K562 (cell line): ENCODE results near the gene LCE2C. TPM values are rescaled to one million over a fixed set of nuclear protein-coding genes. Genes with fewer than 3 reads are reported as not detected.

Source experiments
- ATAC-seq: fragments of 200-7000 bp; cut with Tn5 transposase; 3 replicates; pipeline ENCODE4 v1.9.1; 2020; ENCODE audit warnings: moderate library complexity
- BruUV-seq: library from RNA; stranded (reverse); fragments of 400-500 nt; replicated peaks from 2 replicates; lab custom pipeline; 2021; lab: Mats Ljungman, UMichigan
- CTCF ChIA-PET: fragments of 300-600 bp; formaldehyde crosslinking; extraction: SDS; loops from one replicate; lab custom pipeline; 2021; ENCODE audit warnings: low intra/inter-chr PET ratio; lab: Yijun Ruan, JAX
- POLR2A ChIA-PET: fragments of 300-600, 350-650 bp; sonication (Branson Sonifier 250); formaldehyde crosslinking; extraction: SDS; loops from one replicate; lab custom pipeline; 2021; ENCODE audit warnings: antibody characterized with exemption, inconsistent platforms; lab: Yijun Ruan, JAX
- DNase-seq, 4 experiments: peaks; one replicate each; pipeline versions ENCODE4 v3.0.0 to v3.0.0-alpha.2; 2011 to 2018; ENCODE audit warnings: low spot score in 3 of 4, mixed read lengths in 3 of 4; ENCODE audit errors: extremely low read depth in 1 of 4
- FAIRE-seq: peaks from 2 replicates; lab custom pipeline; 2011; peaks lifted over from hg19 to GRCh38; lab: Jason Lieb, UNC
- H2AFZ ChIP-seq: 2 replicates; pipeline ENCODE4 v1.6.0; 2011; ENCODE audit warnings: low read depth, low read length, control low read depth, inconsistent platforms
- H3K27ac ChIP-seq: fragments of 200-600 bp; 3 replicates; pipeline ENCODE4 v1.8.0; 2011; ENCODE audit warnings: low read depth, mild to moderate bottlenecking, control low read depth, inconsistent platforms, low read length, moderate library complexity, mixed read lengths; ENCODE audit errors: extremely low read depth
- H3K27me3 ChIP-seq, 2 experiments: fragments of 300-600 bp in 1 of 2; 2 replicates in 1 of 2; 3 replicates in 1 of 2; pipeline versions ENCODE4 v1.6.0 to v1.8.0; 2011; ENCODE audit warnings: inconsistent platforms in 2 of 2, low read length in 2 of 2, mild to moderate bottlenecking in 1 of 2, mixed read lengths in 1 of 2, moderate library complexity in 1 of 2; ENCODE audit not compliant: control insufficient read depth in 2 of 2, insufficient read depth in 2 of 2
- H3K36me3 ChIP-seq: fragments of 300-600 bp; 3 replicates; pipeline ENCODE4 v1.8.0; 2011; ENCODE audit warnings: mild to moderate bottlenecking, low read length, inconsistent platforms; ENCODE audit not compliant: control insufficient read depth, insufficient read depth
- H3K4me1 ChIP-seq, 2 experiments: fragments of 200-600 bp in 1 of 2; replicated peaks in 1 of 2; 2 replicates in 1 of 2; 3 replicates in 1 of 2; pipeline versions ENCODE4 v1.5.1 to v1.8.0; 2011; ENCODE audit warnings: inconsistent platforms in 2 of 2, low read length in 2 of 2, mild to moderate bottlenecking in 1 of 2, mixed read lengths in 1 of 2, moderate library complexity in 1 of 2; ENCODE audit not compliant: control insufficient read depth in 2 of 2, insufficient read depth in 2 of 2
- H3K4me2 ChIP-seq: 2 replicates; pipeline ENCODE4 v1.6.1; 2011; ENCODE audit warnings: low read length, control low read depth, inconsistent platforms, mixed read lengths; ENCODE audit not compliant: insufficient read depth
- H3K4me3 ChIP-seq: fragments of 200-600 bp; sonication (generic), shearing (Covaris generic); 2 replicates; pipeline ENCODE4 v1.5.1; 2016; ENCODE audit warnings: control low read depth, inconsistent platforms
- H3K79me2 ChIP-seq: fragments of 200-600 bp; 3 replicates; pipeline ENCODE4 v1.8.0; 2011; ENCODE audit warnings: low read length, inconsistent platforms; ENCODE audit not compliant: control insufficient read depth, insufficient read depth
- H3K9ac ChIP-seq, 2 experiments: 2 replicates each; pipeline versions ENCODE4 v1.6.0 to v1.6.1; 2011; ENCODE audit warnings: low read depth in 2 of 2, low read length in 2 of 2, control low read depth in 1 of 2, inconsistent platforms in 1 of 2, mild to moderate bottlenecking in 1 of 2, mixed read lengths in 1 of 2; ENCODE audit not compliant: insufficient read depth in 1 of 2
- H3K9me1 ChIP-seq: one replicate; pipeline ENCODE4 v1.6.0; 2011; ENCODE audit warnings: inconsistent platforms, mild to moderate bottlenecking, low read length, moderate library complexity; ENCODE audit not compliant: control insufficient read depth, insufficient read depth
- H3K9me3 ChIP-seq: replicated peaks from 2 replicates; pipeline ENCODE4 v1.5.1; 2011; ENCODE audit warnings: low read depth, low read length, inconsistent platforms; ENCODE audit not compliant: control insufficient read depth, insufficient read depth
- H4K20me1 ChIP-seq: replicated peaks from 2 replicates; pipeline ENCODE4 v1.6.1; 2011; ENCODE audit warnings: low read length, inconsistent platforms, mixed read lengths; ENCODE audit not compliant: control insufficient read depth, insufficient read depth
- BDP1 ChIP-seq: IDR thresholded peaks from 3 replicates; pipeline ENCODE4 v1.6.1; 2011; ENCODE audit not compliant: insufficient read length, insufficient read depth
- FOXA3 ChIP-seq, 2 experiments: fragments of 450-650 bp in 1 of 2; sonication (generic) in 1 of 2; formaldehyde crosslinking; IDR thresholded peaks in 1 of 2; conservative IDR thresholded peaks in 1 of 2; 2 replicates each; pipeline versions ENCODE4 v1.4.0 to v1.8.0; 2020 to 2022; ENCODE audit warnings: mild to moderate bottlenecking in 2 of 2, missing genetic modification reagents in 1 of 2
- GATAD2B ChIP-seq: fragments of 450-650 bp; IDR thresholded peaks from 2 replicates; pipeline ENCODE4 v1.6.1; 2017; ENCODE audit warnings: mild to moderate bottlenecking, borderline replicate concordance
- IFI16 ChIP-seq: fragments of 250-450 bp; sonication (Bioruptor Pico); IDR thresholded peaks from 2 replicates; pipeline ENCODE4 v2.1.2; 2022; ENCODE audit warnings: mild to moderate bottlenecking, inconsistent platforms
- KLF10 ChIP-seq: fragments of 250-450 bp; sonication (Bioruptor Pico); IDR thresholded peaks from 2 replicates; pipeline ENCODE4 v1.6.1; 2021; ENCODE audit warnings: matching md5 sums
- KLF6 ChIP-seq: fragments of 250-450 bp; sonication (Bioruptor Pico); IDR thresholded peaks from 2 replicates; pipeline ENCODE4 v1.4.0; 2020; ENCODE audit warnings: mild to moderate bottlenecking, moderate library complexity, borderline replicate concordance
- MCM3 ChIP-seq: fragments of 450-650 bp; IDR thresholded peaks from 2 replicates; pipeline ENCODE4 v1.6.1; 2016
- POLR2AphosphoS2 ChIP-seq: IDR thresholded peaks from 2 replicates; pipeline ENCODE4 v1.6.1; 2012; ENCODE audit warnings: low read length, improper control_type of control experiment
- POLR3A ChIP-seq: IDR thresholded peaks from 2 replicates; pipeline ENCODE4 v1.6.1; 2011; ENCODE audit warnings: borderline replicate concordance, mild to moderate bottlenecking, moderate library complexity; ENCODE audit not compliant: insufficient read length, insufficient read depth; ENCODE audit errors: extremely low read depth
- RHOXF2B ChIP-seq: fragments of 250-450 bp; sonication (Bioruptor Pico); conservative IDR thresholded peaks from 2 replicates; pipeline ENCODE4 v1.5.1; 2021
- ZNF217 ChIP-seq: sonication (generic); formaldehyde crosslinking; IDR thresholded peaks from 2 replicates; pipeline ENCODE4 v1.8.0; 2022; ENCODE audit warnings: mild to moderate bottlenecking, missing genetic modification reagents
- ZNF696 ChIP-seq: fragments of 250-450 bp; sonication (Bioruptor Pico); conservative IDR thresholded peaks from 2 replicates; pipeline ENCODE4 v1.4.0; 2020; ENCODE audit warnings: mild to moderate bottlenecking, moderate library complexity
- ZNF778 ChIP-seq: fragments of 450-650 bp; formaldehyde crosslinking; IDR thresholded peaks from 2 replicates; pipeline ENCODE4 v1.4.0; 2020; ENCODE audit warnings: mild to moderate bottlenecking, moderate library complexity
- in situ Hi-C: fragments of 300-500 bp; cut with MboI; formaldehyde crosslinking; loops from 4 replicates; pipeline ENCODE4 v1.15.0; 2018; ENCODE audit warnings: inconsistent platforms, mixed read lengths
- intact Hi-C: fragments of 100-400 bp; cut with micrococcal nuclease; formaldehyde crosslinking; loops from 2 replicates; pipeline ENCODE4 v1.14.2; 2022
- polyA plus RNA-seq, 8 experiments: library from polyadenylated mRNA; depleted of rRNA in 4 of 8; stranded (reverse) in 5 of 8; unstranded in 3 of 8; fragments of >200 nt; fragmentation: Nextera tagmentation in 2 of 8; fragmentation: Illumina TruSeq in 1 of 8; extraction: Ambion mirVana in 2 of 8; extraction: Trizol in 1 of 8; gene quantifications; 2 replicates each; pipeline versions ENCODE4 v1.2.1 to v1.2.3, GENCODE V29; 2011 to 2014; ENCODE audit warnings: inconsistent platforms in 1 of 8, missing spikeins in 1 of 8
- total RNA-seq, 7 experiments: library from RNA; depleted of rRNA in 6 of 7; stranded (reverse); fragments of >200 nt in 6 of 7; fragmentation: Illumina TruSeq in 2 of 7; extraction: Trizol in 2 of 7; gene quantifications; 2 replicates each; pipeline versions ENCODE4 v1.2.1 to v1.2.3, GENCODE V29; 2011 to 2021; ENCODE audit warnings: low replicate concordance in 1 of 7
- TF ChIP-seq, protein P1 (sequence below), 2 experiments: fragments of 250-450 bp in 1 of 2; fragments of 450-650 bp in 1 of 2; sonication (Bioruptor Pico) in 1 of 2; IDR thresholded peaks; 2 replicates each; pipeline versions ENCODE4 v1.6.1 to v1.8.0; 2016 to 2021; ENCODE audit warnings: mild to moderate bottlenecking in 2 of 2, moderate library complexity in 2 of 2, missing compliant biosample characterization in 1 of 2, missing genetic modification characterization in 1 of 2

The LCE2C gene
- total and polyA plus RNA-seq, 9 of the 15 experiments (the other 6 are each of a cell fraction or from before 2014, with no cell fraction given): not detected

DNA sequence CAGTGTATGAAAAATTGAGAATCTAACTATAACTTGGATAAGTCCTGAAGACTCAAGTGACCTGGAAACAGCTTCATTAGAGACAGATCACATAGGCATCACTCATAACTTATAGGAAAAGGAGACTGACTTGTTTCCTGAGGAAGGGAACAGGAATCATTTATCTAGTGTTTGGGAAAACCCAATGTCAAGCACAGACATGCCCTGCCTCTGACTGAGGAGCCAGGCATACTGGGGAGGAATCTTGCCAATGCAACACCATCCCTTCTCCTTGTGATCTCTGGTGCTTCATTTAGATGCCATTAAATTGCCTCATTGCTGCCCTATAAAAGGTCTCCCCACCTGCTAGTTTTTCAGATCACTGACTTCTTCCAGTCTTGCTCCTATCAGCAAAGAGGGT, 43.2 kb downstream of the LCE2C start (continued):
- TF ChIP-seq ZNF696 (CRISPR knock-in tag): no peak
- no peak for TF ChIP-seq POLR3A
- TF ChIP-seq IFI16 (CRISPR knock-in tag): no peak
- TF ChIP-seq ZNF217: no peak
- TF ChIP-seq BDP1: no peak
- no peak for TF ChIP-seq KLF10 (CRISPR knock-in tag)
- no peak for TF ChIP-seq GATAD2B
- TF ChIP-seq POLR2AphosphoS2: no peak
- no peak for TF ChIP-seq RHOXF2B (CRISPR knock-in tag)
- no peak for TF ChIP-seq MCM3
- no peak for TF ChIP-seq KLF6 (CRISPR knock-in tag)
- no peak for TF ChIP-seq FOXA3 (CRISPR knock-in tag; conservative IDR thresholded peaks at IDR 0.05 in 1 of 2, IDR thresholded peaks at IDR 0.05 in 1 of 2)
- TF ChIP-seq, protein P1, sequence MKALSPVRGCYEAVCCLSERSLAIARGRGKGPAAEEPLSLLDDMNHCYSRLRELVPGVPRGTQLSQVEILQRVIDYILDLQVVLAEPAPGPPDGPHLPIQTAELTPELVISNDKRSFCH (CRISPR knock-in tag; IDR thresholded peaks at IDR 0.05): no peak
- TF ChIP-seq, protein P1 (tag; IDR thresholded peaks at IDR 0.05): no peak
- TF ChIP-seq ZNF778: no peak

DNA sequence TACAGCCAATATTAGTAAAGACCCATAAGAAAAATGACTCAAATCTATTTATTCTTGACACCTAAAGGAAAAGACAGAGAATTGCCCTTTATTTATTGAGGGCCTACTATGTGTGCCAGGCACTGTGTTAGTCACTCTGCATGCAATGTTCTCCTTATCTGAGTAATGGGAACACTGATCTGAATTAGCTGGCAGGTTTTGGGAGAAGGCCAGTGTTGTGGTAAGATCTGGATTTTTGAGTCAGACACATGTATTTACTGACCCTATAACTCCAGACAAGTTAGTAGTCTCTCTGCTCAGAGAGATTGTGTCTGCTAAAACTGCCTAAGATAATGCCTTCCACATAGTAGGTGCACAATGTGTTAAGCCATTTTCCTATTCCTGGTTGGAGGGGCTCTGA, 50.2 kb downstream of the LCE2C start:
- in situ Hi-C loops (no loop called here), intact Hi-C loops (no loop called here)
- H3K79me2 ChIP-seq: no peaks in the 10 kb centered on the region
- H3K9me3 ChIP-seq: no peaks in the 10 kb centered on the region
- H3K9me1 ChIP-seq: no peaks in the 10 kb centered on the region
- no peak overlapping the region for H2AFZ ChIP-seq
- H4K20me1 ChIP-seq: peaks cover 6% of the 10 kb centered on the region; the same call in 1 of the 2 replicates
- ATAC-seq: no peak
- no peaks in the 10 kb centered on the region for H3K36me3 ChIP-seq
- no peaks in the 10 kb centered on the region for H3K27me3 ChIP-seq
- H3K4me3 ChIP-seq: no peak overlapping the region
- H3K9ac ChIP-seq: no peak overlapping the region
- CTCF ChIA-PET: no interaction called here
- no peak overlapping the region for H3K4me2 ChIP-seq
- no peak for FAIRE-seq
- POLR2A ChIA-PET: no interaction called here
- BruUV-seq: no TSS peak
- no peaks in the 10 kb centered on the region for H3K4me1 ChIP-seq
- no peak for DNase-seq
- no peak overlapping the region for H3K27ac ChIP-seq
